ENCODE results near the gene GUCY1A1. TPM values are rescaled to one million over a fixed set of nuclear protein-coding genes. Genes with fewer than 3 reads are reported as not detected.

GUCY1A1 gene
- total RNA-seq, 1 experiment from 2014 or later: 0.17 TPM

GRCh38 chr4:155769090-155769489, 102.4 kb downstream of the GUCY1A1 start:
- H3K9me2 ChIP-seq (ENCODE audit: insufficient read depth): no peaks in the 10 kb centered on the region
- BruUV-seq (replicated peaks): no TSS peak
- H4K20me1 ChIP-seq (ENCODE audit: insufficient read depth): no peaks in the 10 kb centered on the region
- no peaks in the 10 kb centered on the region for H3K36me3 ChIP-seq (ENCODE audit: low read depth)
- no peaks in the 10 kb centered on the region for H3F3A ChIP-seq (ENCODE audit: insufficient read depth, low read depth)
- H3K79me2 ChIP-seq (ENCODE audit: low read depth): no peaks in the 10 kb centered on the region
- intact Hi-C loops (cut with micrococcal nuclease; ENCODE audit: unreplicated experiment): no loop called here
- no peak for TF ChIP-seq CTCF (conservative IDR thresholded peaks at IDR 0.05)
- TF ChIP-seq EZH2 (IDR thresholded peaks at IDR 0.05; ENCODE audit: low read depth): no peak
- H3K9me3 ChIP-seq (ENCODE audit: insufficient read depth, low read depth): no peaks in the 10 kb centered on the region
- no peaks in the 10 kb centered on the region for H3K27me3 ChIP-seq (ENCODE audit: insufficient read depth, low read depth)
- no peak overlapping the region for H3K27ac ChIP-seq
- ChIA-PET CTCF (no interaction called here), POLR2A (ENCODE audit: unreplicated experiment) (no interaction called here)
- no peak overlapping the region for H2AFZ ChIP-seq
- no peak overlapping the region for H3K4me2 ChIP-seq
- DNase-seq: no peak
- no peak overlapping the region for H3K4me3 ChIP-seq
- H3K4me1 ChIP-seq (replicated peaks; ENCODE audit: insufficient read depth): no peaks in the 10 kb centered on the region

- Histone ChIP-seq H3K36me3 (ENCODE audit: low read depth) (no peaks in the 10 kb centered on the region), H3K27me3 (ENCODE audit: insufficient read depth, low read depth) (no peaks in the 10 kb centered on the region), H3K4me2 (no peak overlapping the region), H3K4me3 (no peak overlapping the region), H3K9me2 (ENCODE audit: insufficient read depth) (no peaks in the 10 kb centered on the region), H3K4me1 (replicated peaks; ENCODE audit: insufficient read depth) (no peaks in the 10 kb centered on the region), H4K20me1 (ENCODE audit: insufficient read depth) (no peaks in the 10 kb centered on the region), H3K27ac (no peak overlapping the region), H3F3A (ENCODE audit: insufficient read depth, low read depth) (no peaks in the 10 kb centered on the region), H3K79me2 (ENCODE audit: low read depth) (no peaks in the 10 kb centered on the region), H2AFZ (no peak overlapping the region), H3K9me3 (ENCODE audit: insufficient read depth, low read depth) (no peaks in the 10 kb centered on the region)
- intact Hi-C loops (cut with micrococcal nuclease; ENCODE audit: unreplicated experiment): no loop called here
- DNase-seq: no peak
- ChIA-PET POLR2A (ENCODE audit: unreplicated experiment) (no interaction called here), CTCF (no interaction called here)
- BruUV-seq (replicated peaks): no TSS peak
- TF ChIP-seq CTCF (conservative IDR thresholded peaks at IDR 0.05): no peak
- no peak for TF ChIP-seq EZH2 (IDR thresholded peaks at IDR 0.05; ENCODE audit: low read depth)
These were observed 106.0 kb downstream of the GUCY1A1 start for GRCh38 chr4:155772459-155773195.

- TF ChIP-seq EZH2 (IDR thresholded peaks at IDR 0.05; ENCODE audit: low read depth) (no peak), CTCF (conservative IDR thresholded peaks at IDR 0.05) (no peak)
- ChIA-PET CTCF (no interaction called here), POLR2A (ENCODE audit: unreplicated experiment) (no interaction called here)
- Histone ChIP-seq H2AFZ (no peak overlapping the region), H3K27me3 (ENCODE audit: insufficient read depth, low read depth) (no peaks in the 10 kb centered on the region), H3K27ac (no peak overlapping the region), H3K36me3 (ENCODE audit: low read depth) (no peaks in the 10 kb centered on the region), H3K4me2 (no peak overlapping the region), H3K9me2 (ENCODE audit: insufficient read depth) (no peaks in the 10 kb centered on the region), H4K20me1 (ENCODE audit: insufficient read depth) (no peaks in the 10 kb centered on the region), H3F3A (ENCODE audit: insufficient read depth, low read depth) (no peaks in the 10 kb centered on the region), H3K4me1 (replicated peaks; ENCODE audit: insufficient read depth) (no peaks in the 10 kb centered on the region), H3K4me3 (no peak overlapping the region), H3K9me3 (ENCODE audit: insufficient read depth, low read depth) (no peaks in the 10 kb centered on the region), H3K79me2 (ENCODE audit: low read depth) (no peaks in the 10 kb centered on the region)
- intact Hi-C loops (cut with micrococcal nuclease; ENCODE audit: unreplicated experiment): no loop called here
- BruUV-seq (replicated peaks): no TSS peak
- no peak for DNase-seq
These were observed 106.7 kb downstream of the GUCY1A1 start for GRCh38 chr4:155773196-155773800.
